HG03108 (cell line): Measurements from ENCODE around the gene FAM222B.
"Not testable (repeated sequence)": the region's sequence is repeated elsewhere in the genome, so short reads cannot be mapped to it uniquely, and the experiment has no call there.

Experiments
- ATAC-seq: cut with Tn5 transposase; IDR thresholded peaks from one replicate; pipeline ENCODE4 v1.9.1; 2021; ENCODE audit warnings: moderate library complexity; ENCODE audit not compliant: unreplicated experiment

Gene FAM222B

GRCh38 chr17:28734712-28735241 lies 107.8 kb downstream of the FAM222B start:
- ATAC-seq, result no peak

DNA sequence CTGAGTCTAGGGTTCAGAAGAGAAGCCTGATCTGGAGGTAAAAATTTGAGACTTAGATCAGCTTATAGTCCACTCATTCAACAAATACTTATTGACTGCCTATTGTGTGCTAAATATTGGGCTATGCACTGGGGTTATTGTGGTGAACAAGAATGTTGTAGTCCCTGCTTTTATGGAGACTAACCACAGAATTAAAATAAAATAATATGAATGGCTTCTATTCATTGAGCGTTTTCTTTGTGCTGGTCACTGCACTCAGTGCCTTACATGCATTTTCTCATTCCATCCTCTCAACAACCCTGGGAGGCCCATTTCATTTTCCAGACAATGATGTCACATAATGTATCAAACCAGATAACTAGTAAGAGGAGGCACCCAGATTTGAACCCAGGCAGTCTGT lies 109.2 kb downstream of the FAM222B start:
- ATAC-seq, result no peak

DNA sequence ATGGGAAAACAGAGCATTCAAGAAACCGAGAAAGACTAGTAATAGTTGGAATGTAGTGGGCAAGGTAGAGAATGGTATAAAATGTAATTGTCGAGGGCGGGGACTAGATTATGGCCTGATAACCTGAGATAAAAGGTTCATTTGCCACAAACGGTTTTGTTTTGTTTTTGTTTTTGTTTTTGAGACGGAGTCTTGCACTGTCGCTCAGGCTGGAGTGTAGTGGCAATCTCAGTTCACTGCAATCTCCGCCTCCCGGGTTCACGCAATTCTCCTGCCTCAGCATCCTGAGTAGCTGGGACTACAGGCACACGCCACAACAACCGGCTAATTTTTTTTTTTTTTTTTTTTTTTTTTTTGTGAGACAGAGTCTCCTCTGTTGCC lies 112.7 kb downstream of the FAM222B start:
- ATAC-seq, result no peak

DNA sequence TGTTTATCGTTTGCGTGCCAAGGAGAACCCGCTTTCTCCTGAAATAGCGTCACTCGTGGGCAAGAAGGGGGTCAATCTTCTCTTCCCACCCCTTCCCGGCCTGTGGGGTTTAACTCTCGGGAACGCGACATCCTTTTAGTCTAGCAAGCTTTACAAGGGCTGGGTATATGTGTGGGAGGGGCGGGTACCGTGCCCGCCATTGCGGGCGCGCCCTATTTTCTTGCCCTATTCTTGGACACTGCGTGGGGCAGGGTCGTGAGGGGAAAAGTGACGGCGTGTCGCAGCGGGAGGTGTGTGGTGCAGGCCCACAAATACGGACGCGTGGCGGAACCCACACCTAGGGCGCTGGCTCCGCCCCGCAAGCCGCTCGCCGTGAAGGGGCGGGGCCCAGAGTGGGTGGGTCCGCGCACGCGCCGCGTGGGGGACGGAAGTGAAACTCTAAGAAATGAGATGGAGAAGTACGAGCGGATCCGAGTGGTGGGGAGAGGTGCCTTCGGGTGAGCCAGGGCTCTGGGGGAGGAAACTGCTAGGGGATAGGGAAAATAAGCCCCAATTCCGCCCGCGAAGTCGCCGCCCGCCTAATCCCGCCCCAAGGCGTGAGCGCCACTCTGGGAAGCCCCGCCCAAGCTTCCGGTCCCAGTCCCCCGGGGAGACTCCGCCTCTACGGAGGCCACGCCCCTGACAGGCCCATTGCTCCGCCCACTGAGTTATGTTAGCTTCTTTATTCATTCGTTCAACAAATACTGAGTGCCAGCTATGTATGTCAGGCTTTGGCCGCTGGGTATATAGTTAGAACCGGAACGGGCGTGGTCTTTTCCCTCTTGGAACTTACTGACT lies 114.0 kb downstream of the FAM222B start, which contains the start of gene NEK8:
Gene NEK8 (plus strand): TSS at position 425 of the 837 bp plus-strand sequence. CDS start 26 bp downstream, at position 451.
- peak; percentile 32 for ATAC-seq

GRCh38 chr17:28726627-28727491 lies 115.7 kb downstream of the FAM222B start:
- ATAC-seq, result peak; percentile 33

DNA sequence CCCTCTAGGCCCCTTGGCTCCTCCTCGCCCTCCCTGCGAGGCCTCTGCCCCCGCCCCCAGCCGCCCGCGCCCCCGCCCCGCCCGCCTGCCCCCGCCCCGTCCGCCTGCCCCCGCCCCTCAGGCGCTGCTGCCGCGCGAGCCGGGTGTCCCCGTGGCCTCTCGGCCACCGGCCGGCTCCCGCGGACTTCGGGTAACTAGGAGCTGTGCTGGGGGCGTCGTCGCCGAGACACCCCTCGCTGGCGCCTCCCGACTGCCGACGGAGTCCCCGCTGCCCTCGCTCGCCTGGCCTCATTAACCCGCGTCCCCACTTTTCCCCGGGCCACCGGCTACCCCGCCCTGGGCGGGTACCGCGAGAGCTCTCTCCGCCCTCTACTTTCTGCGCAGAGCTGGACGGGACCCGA lies 116.4 kb downstream of the FAM222B start, which contains the start of gene TLCD1:
Gene TLCD1 (minus strand): TSS at position 8 of the 401 bp plus-strand sequence. CDS start 136 bp downstream, outside the sequence.
- ATAC-seq, result no peak

GRCh38 chr17:28725660-28726225 lies 116.8 kb downstream of the FAM222B start:
- no peak for ATAC-seq

- no peak for ATAC-seq
Measured at GRCh38 chr17:28725166-28725659, 117.4 kb downstream of the FAM222B start.

GRCh38 chr17:28724500-28725165 lies 118.0 kb downstream of the FAM222B start:
- ATAC-seq, result no peak

DNA sequence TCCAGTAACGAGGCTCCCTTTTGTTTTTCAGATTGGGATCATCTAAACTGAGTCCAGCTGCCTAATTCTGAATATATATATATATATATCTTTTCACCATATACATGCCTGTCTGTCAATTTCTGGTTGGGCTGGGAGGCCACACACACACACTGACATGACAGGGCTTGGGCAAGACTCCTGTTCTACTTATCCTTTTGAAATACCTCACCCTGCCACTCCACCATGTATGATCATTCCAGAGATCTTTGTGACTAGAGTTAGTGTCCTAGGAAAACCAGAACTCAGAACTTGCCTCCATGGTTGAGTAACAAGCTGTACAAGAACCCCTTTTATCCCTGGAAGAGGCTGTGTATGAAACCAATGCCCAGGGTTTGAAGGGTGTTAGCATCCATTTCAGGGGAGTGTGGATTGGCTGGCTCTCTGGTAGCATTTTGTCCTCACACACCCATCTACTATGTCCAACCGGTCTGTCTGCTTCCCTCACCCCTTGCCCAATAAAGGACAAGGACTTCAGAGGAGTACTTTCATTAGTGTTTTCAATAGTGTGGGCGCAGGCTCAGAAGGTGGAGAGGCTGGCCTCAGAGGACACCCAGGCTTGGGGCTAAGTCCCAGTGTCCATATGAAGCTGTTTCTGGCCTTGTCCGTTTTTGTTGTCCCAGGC lies 118.6 kb downstream of the FAM222B start:
- ATAC-seq, result not testable (repeated sequence)

DNA sequence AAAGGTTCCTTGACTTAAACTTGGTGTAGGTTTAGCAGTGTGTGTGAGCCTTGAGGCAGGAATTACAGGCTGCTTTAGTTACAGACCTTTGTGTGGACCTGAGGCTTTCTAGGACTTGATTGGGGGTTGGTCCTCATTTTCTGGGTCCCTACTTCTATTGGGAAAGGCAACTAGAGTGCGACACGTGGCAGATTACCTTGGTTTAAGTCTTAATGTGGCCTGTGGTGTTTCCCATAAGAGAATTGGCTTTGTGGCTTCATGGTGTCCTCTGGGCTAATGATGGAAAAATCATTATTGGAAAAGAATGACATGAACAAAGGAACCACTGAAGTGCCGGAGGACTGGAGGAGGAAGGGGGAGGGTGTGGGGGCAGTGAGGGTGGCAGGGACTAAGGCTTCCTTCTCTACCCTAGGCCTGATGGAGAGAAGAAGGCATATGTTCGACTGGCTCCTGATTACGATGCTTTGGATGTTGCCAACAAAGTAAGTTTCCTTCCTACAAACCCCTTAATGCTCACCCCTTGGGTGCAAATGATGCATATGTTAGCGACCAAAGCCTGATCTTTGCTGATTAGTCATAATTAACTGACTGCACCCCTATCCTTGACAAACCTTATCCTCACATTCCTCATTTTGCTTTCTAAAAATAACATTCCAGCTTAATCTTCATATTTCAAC lies 119.3 kb downstream of the FAM222B start:
- no peak for ATAC-seq

DNA sequence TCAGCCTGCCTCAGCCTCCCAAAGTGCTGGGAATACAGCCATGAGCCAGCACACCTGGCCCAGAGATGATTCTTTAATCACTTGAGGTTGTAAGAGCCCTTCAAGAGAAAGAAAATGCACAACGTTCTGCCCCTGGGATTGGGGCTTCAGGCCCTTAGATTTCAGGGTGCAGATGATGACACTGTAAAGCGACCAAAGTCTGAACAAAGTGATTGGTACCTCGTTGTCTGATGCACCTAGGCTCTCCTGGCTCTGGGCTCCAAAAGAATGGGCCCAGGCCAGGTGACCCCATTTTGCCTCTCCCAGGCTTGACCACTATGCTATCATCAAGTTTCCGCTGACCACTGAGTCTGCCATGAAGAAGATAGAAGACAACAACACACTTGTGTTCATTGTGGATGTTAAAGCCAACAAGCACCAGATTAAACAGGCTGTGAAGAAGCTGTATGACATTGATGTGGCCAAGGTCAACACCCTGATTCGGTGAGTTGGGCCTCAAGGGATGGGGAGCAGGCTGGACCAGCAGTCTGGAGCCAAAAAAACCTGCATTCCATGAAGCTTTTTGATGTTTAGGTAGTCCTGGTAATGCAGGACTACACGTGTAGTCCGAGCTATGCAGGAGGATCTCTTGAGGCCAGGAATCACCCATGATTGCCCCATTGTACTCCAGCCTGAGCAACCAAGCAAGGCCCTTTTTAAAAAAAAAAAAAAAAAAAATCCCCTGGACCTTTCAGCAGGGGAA lies 120.0 kb downstream of the FAM222B start:
- no peak for ATAC-seq

- ATAC-seq, result not testable (repeated sequence)
Measured at GRCh38 chr17:28720997-28721329, 121.6 kb downstream of the FAM222B start.

GRCh38 chr17:28720247-28720996 lies 122.2 kb downstream of the FAM222B start:
- no peak for ATAC-seq

DNA sequence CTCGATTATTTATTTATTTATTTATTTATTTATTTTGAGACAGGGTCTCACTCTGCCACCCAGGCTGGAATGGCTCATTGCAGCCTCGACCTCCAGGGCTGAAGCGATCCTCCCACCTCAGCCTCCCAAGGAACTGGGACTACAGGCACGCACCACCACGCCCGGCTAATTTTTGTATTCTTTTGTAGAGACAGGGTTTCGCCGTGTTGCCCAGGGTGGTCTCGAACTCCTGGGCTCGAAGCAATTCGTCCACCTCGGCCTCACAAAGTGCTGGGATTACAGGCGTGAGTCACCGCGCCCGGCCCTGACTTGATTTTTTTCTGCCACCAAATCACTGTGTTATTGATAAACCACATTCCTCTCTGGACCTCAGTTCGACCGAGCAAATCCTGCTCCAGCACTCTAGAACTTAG lies 123.6 kb downstream of the FAM222B start:
- ATAC-seq, result no peak

GRCh38 chr17:28718333-28719020 lies 124.1 kb downstream of the FAM222B start:
- ATAC-seq, result no peak

- no peak for ATAC-seq
Measured at GRCh38 chr17:28717578-28718332, 124.8 kb downstream of the FAM222B start, which contains the start of gene RAB34. Gene RAB34 (minus strand): TSS chr17:28717868. CDS start chr17:28717266, 602 bp downstream.
